Measurements from ENCODE around the gene HOXC13. TPM values are rescaled to one million over a fixed set of nuclear protein-coding genes. Genes with fewer than 3 reads are reported as not detected.

The HOXC13 gene
- total RNA-seq, 1 experiment from 2014 or later, result 5.3 TPM

DNA sequence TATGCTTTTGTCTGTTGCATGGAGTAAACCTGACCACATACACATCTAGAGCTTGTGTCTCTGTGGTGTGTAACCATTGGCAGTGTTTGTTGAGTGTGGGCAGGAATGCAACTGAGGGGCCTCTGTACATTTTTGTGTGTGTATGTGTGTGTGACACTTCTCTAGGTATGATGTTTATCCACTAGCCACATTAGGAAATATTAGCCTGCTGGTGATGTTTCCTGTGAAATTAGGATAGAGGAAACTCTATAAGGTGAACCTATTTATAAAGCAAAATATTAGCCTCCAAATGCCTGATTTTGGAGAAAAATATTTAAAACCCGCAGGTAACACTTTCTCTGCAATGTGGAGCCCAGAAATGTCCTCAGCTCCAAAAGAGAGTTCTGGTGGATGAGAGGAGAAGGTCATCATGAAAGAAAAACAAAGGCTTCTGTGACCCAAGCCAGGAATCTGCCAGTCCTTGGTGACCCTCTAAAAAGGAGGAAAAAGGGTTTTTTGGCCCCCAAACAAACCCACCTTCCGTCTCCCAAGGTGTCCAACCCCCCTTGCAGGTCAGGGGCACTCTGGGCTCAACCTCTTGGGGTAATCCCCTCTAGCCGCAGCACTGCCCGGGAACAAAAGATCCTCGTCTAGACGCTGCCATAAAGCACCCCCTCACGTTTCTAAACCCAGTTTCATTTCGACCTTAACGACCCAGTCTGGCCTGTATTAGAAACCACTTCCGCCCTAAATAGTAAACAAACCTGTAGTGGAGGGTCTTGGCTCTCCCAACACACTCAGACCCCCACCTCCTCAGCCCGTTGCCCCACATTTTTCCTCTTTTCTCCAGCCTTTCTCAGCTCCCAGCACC lies 39.2 kb downstream of the HOXC13 start:
- Mint-ChIP-seq H3K27me3 (ENCODE audit: insufficient read depth, unreplicated experiment) (no peaks in the 10 kb centered on the region), H3K4me3 (ENCODE audit: unreplicated experiment) (no peak overlapping the region), H3K36me3 (ENCODE audit: insufficient read depth, unreplicated experiment) (no peaks in the 10 kb centered on the region), H3K9me3 (ENCODE audit: unreplicated experiment) (no peaks in the 10 kb centered on the region), H3K27ac (ENCODE audit: low read depth, unreplicated experiment) (no peak overlapping the region), H3K4me1 (ENCODE audit: insufficient read depth, unreplicated experiment) (peaks cover 7% of the 10 kb centered on the region)
- POLR2A ChIA-PET, result interaction anchor here (0.9 kb wide), 1 partner anchor 22 kb away, joined by 4 read pairs; no protein-coding TSS in a partner anchor
- intact Hi-C loops (cut with micrococcal nuclease), result no loop called here
- no peak for DNase-seq (ENCODE audit: unreplicated experiment)
- TF ChIP-seq, protein P1, sequence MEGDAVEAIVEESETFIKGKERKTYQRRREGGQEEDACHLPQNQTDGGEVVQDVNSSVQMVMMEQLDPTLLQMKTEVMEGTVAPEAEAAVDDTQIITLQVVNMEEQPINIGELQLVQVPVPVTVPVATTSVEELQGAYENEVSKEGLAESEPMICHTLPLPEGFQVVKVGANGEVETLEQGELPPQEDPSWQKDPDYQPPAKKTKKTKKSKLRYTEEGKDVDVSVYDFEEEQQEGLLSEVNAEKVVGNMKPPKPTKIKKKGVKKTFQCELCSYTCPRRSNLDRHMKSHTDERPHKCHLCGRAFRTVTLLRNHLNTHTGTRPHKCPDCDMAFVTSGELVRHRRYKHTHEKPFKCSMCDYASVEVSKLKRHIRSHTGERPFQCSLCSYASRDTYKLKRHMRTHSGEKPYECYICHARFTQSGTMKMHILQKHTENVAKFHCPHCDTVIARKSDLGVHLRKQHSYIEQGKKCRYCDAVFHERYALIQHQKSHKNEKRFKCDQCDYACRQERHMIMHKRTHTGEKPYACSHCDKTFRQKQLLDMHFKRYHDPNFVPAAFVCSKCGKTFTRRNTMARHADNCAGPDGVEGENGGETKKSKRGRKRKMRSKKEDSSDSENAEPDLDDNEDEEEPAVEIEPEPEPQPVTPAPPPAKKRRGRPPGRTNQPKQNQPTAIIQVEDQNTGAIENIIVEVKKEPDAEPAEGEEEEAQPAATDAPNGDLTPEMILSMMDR (IDR thresholded peaks at IDR 0.05; ENCODE audit: unreplicated experiment), result no peak
- CTCF ChIA-PET, result interaction anchor here (0.6 kb wide), 1 partner anchor 237 kb away, joined by 3 read pairs; no protein-coding TSS in a partner anchor
- no TSS peak for BruUV-seq (replicated peaks)

DNA sequence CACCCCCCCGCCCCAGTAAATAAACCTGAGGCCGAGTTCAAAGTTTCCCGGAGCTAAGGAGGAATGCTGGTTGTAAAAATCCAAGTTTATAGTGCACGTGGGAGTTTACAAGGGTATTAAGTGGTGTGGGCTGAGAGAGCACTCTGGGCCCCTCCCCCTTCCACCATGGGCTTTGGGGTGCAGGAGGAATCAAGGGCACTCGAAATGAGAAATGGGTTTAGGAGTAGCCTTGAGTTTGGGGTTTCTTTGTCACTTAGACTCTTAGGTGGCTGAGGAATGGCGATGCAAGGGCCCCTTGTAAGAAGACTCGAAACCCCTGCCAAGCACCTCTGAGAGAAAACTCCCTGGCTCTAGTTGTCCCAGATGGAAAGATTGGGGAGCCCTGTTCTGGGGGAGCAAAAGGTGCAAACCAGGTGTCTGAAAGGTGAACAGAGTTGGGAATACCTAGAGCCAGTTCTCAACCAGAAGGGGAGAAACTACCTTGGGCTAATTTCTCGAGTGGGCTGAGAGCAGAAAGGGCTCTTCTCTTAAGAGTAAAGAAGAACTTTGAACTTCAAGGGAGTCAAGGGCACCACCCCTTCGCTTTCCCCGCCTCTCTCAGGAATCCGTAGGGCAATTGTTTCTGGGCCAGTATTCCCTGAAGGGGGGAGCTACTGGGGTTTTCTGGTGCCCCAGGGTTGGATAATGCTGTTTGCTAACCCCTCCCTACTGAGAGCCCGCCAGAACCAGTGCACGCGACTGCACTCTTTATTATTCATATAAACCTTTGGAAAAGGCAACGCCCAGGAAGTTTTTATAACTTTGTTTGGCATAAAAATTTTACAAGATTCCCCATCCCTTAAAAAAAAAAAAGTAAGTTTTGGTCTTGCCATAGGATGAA lies 40.1 kb downstream of the HOXC13 start:
- intact Hi-C loops (cut with micrococcal nuclease), result no loop called here
- H3K27me3 Mint-ChIP-seq (ENCODE audit: insufficient read depth, unreplicated experiment), result no peaks in the 10 kb centered on the region
- H3K36me3 Mint-ChIP-seq (ENCODE audit: insufficient read depth, unreplicated experiment), result no peaks in the 10 kb centered on the region
- H3K4me3 Mint-ChIP-seq (ENCODE audit: unreplicated experiment), result no peak overlapping the region
- H3K4me1 Mint-ChIP-seq (ENCODE audit: insufficient read depth, unreplicated experiment), result no peaks in the 10 kb centered on the region
- no peaks in the 10 kb centered on the region for H3K9me3 Mint-ChIP-seq (ENCODE audit: unreplicated experiment)
- no peak for DNase-seq (ENCODE audit: unreplicated experiment)
- CTCF ChIA-PET, result interaction anchor here (0.6 to 0.7 kb wide), 3 partner anchors 11 to 435 kb away, joined by 3 read pairs; no protein-coding TSS in a partner anchor
- H3K27ac Mint-ChIP-seq (ENCODE audit: low read depth, unreplicated experiment), result no peak overlapping the region
- no TSS peak for BruUV-seq (replicated peaks)
- TF ChIP-seq, protein P1 (IDR thresholded peaks at IDR 0.05; ENCODE audit: unreplicated experiment), result no peak
- POLR2A ChIA-PET, result interaction anchor here (0.7 kb wide), 1 partner anchor 238 kb away, joined by 3 read pairs; no protein-coding TSS in a partner anchor

- TF ChIP-seq, protein P1 (IDR thresholded peaks at IDR 0.05; ENCODE audit: unreplicated experiment), result no peak
- H3K36me3 Mint-ChIP-seq (ENCODE audit: insufficient read depth, unreplicated experiment), result no peaks in the 10 kb centered on the region
- no peaks in the 10 kb centered on the region for H3K27me3 Mint-ChIP-seq (ENCODE audit: insufficient read depth, unreplicated experiment)
- intact Hi-C loops (cut with micrococcal nuclease), result loop anchor here (10.0 kb wide), 1 partner anchor 185 kb away; no protein-coding TSS in a partner anchor
- no peak overlapping the region for H3K4me3 Mint-ChIP-seq (ENCODE audit: unreplicated experiment)
- ChIA-PET POLR2A (no interaction called here), CTCF (interaction anchor here (0.5 to 1.5 kb wide), 3 partner anchors 46 to 234 kb away, joined by 3 to 6 read pairs (median 5); no protein-coding TSS in a partner anchor)
- BruUV-seq (replicated peaks), result no TSS peak
- H3K27ac Mint-ChIP-seq (ENCODE audit: low read depth, unreplicated experiment), result no peak overlapping the region
- no peak for DNase-seq (ENCODE audit: unreplicated experiment)
- no peaks in the 10 kb centered on the region for H3K9me3 Mint-ChIP-seq (ENCODE audit: unreplicated experiment)
- no peaks in the 10 kb centered on the region for H3K4me1 Mint-ChIP-seq (ENCODE audit: insufficient read depth, unreplicated experiment)
Measured at GRCh38 chr12:53980104-53980801, 41.6 kb downstream of the HOXC13 start.

Data from MCF 10A (cell line).